Spleen (tissue), 7 donors: ENCODE measurements around the gene CD72.

Experiments
- POLR2A ChIP-seq, 3 donors: fragments of 450-650 bp; IDR thresholded peaks; one replicate each; pipeline ENCODE4 v1.5.1; 2017; ENCODE audit warnings: antibody characterized with exemption in 3 of 3, mild to moderate bottlenecking in 1 of 3
- POLR2AphosphoS5 ChIP-seq, 3 donors: sonication (generic); formaldehyde crosslinking; IDR thresholded peaks; one replicate each; pipeline ENCODE4 v1.5.1; 2017; ENCODE audit warnings: antibody characterized with exemption in 3 of 3
- TF ChIP-seq, protein P1 (sequence below), 11 experiments: fragments of 200-600 bp in 7 of 11; fragments of 450-650 bp in 4 of 11; sonication (generic) in 4 of 11; IDR thresholded peaks in 8 of 11; conservative IDR thresholded peaks in 3 of 11; 1 replicate in 7 of 11; 2 replicates in 4 of 11; pipeline versions ENCODE4 v1.4.0 to v1.8.0; 2016 to 2021; ENCODE audit warnings: antibody characterized with exemption in 11 of 11, inconsistent platforms in 4 of 11, mild to moderate bottlenecking in 1 of 11
- donor health status: DM: no; HTN: no; CAD: no; lungs with moderate emphysema.
- donor health status: DM: no; HTN: no; CAD: no.
- donor health status: DM: no; HTN: no; CAD: no.

DNA sequence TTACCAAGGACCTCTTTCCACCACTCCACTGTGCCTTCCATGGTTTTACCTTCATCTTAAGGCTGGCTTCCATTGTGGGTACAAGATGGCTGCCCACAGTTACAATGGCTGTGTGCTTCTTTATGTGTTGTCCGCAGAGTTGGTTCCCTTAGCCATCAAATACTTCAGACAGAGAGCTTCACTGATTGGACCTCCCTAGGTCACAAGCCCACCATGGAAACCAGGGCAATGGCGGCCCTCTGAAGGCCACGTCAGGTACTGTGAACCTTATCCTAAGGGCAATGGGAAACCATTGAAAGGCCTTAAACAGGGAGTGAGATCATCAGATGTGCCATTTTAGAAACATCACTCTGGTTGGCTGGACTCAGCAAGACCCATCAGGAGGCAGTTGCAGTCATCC is 49.7 kb upstream of the CD72 start:
- no peak for TF ChIP-seq POLR2A (IDR thresholded peaks at IDR 0.05)
- TF ChIP-seq, protein P1, sequence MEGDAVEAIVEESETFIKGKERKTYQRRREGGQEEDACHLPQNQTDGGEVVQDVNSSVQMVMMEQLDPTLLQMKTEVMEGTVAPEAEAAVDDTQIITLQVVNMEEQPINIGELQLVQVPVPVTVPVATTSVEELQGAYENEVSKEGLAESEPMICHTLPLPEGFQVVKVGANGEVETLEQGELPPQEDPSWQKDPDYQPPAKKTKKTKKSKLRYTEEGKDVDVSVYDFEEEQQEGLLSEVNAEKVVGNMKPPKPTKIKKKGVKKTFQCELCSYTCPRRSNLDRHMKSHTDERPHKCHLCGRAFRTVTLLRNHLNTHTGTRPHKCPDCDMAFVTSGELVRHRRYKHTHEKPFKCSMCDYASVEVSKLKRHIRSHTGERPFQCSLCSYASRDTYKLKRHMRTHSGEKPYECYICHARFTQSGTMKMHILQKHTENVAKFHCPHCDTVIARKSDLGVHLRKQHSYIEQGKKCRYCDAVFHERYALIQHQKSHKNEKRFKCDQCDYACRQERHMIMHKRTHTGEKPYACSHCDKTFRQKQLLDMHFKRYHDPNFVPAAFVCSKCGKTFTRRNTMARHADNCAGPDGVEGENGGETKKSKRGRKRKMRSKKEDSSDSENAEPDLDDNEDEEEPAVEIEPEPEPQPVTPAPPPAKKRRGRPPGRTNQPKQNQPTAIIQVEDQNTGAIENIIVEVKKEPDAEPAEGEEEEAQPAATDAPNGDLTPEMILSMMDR (IDR thresholded peaks at IDR 0.05 in 8 of 11, conservative IDR thresholded peaks at IDR 0.05 in 3 of 11) = no peak
- TF ChIP-seq POLR2AphosphoS5 (IDR thresholded peaks at IDR 0.05) = no peak
